WTC11 (cell line): ENCODE results near the gene HSP90AB1. TPM values are rescaled to one million over a fixed set of nuclear protein-coding genes. Genes with fewer than 3 reads are reported as not detected.

ENCODE experiments used
- ATAC-seq: fragments of 200-7000 bp; cut with Tn5 transposase; 2 replicates; pipeline ENCODE4 v1.10.0; 2021; ENCODE audit warnings: mild to moderate bottlenecking, moderate library complexity
- CTCF ChIA-PET: fragments of 300-600 bp; sonication (Branson Sonifier 250); formaldehyde crosslinking; loops from one replicate; lab custom pipeline; 2021; ENCODE audit warnings: antibody characterized with exemption; lab: Charles Lee
- POLR2A ChIA-PET: fragments of 350-600 bp; sonication (Branson Sonifier 250); formaldehyde crosslinking; loops from one replicate; lab custom pipeline; 2021; ENCODE audit warnings: antibody characterized with exemption; lab: Charles Lee
- DNase-seq: peaks from one replicate; pipeline ENCODE4 v3.0.0; 2021; ENCODE audit warnings: low spot score
- H3K27ac Mint-ChIP-seq: 2 replicates; pipeline ENCODE4 v1.8.0; 2021; ENCODE audit warnings: mixed read lengths
- H3K27me3 Mint-ChIP-seq: 2 replicates; pipeline ENCODE4 v1.8.0; 2021; ENCODE audit warnings: low read depth, mild to moderate bottlenecking, moderate library complexity, mixed read lengths
- H3K36me3 Mint-ChIP-seq: 2 replicates; pipeline ENCODE4 v1.8.0; 2021; ENCODE audit warnings: mixed read lengths
- H3K4me1 Mint-ChIP-seq: 2 replicates; pipeline ENCODE4 v1.8.0; 2022; ENCODE audit warnings: mixed read lengths
- H3K4me3 Mint-ChIP-seq: 2 replicates; pipeline ENCODE4 v1.8.0; 2021; ENCODE audit warnings: mild to moderate bottlenecking, moderate library complexity, mixed read lengths
- H3K9me3 Mint-ChIP-seq: 2 replicates; pipeline ENCODE4 v1.8.0; 2021; ENCODE audit warnings: mixed read lengths
- ATF2 ChIP-seq: sonication (generic); formaldehyde crosslinking; IDR thresholded peaks from 2 replicates; pipeline ENCODE4 v1.8.1; 2022; ENCODE audit warnings: low read depth, missing genetic modification reagents, borderline replicate concordance
- E2F1 ChIP-seq: sonication (generic); formaldehyde crosslinking; IDR thresholded peaks from 2 replicates; pipeline ENCODE4 v1.8.0; 2022; ENCODE audit warnings: mild to moderate bottlenecking, missing genetic modification reagents
- FOXP1 ChIP-seq: sonication (generic); formaldehyde crosslinking; IDR thresholded peaks from 2 replicates; pipeline ENCODE4 v1.8.0; 2022; ENCODE audit warnings: missing genetic modification reagents, mild to moderate bottlenecking, moderate library complexity, borderline replicate concordance
- HMGA2 ChIP-seq: fragments of 250-450 bp; sonication (Bioruptor Pico); IDR thresholded peaks from 2 replicates; pipeline ENCODE4 v1.4.0; 2021; ENCODE audit warnings: mild to moderate bottlenecking, moderate library complexity
- IRF2 ChIP-seq: sonication (generic); formaldehyde crosslinking; IDR thresholded peaks from 2 replicates; pipeline ENCODE4 v1.8.0; 2022; ENCODE audit warnings: low read depth, missing genetic modification reagents, borderline replicate concordance
- JUN ChIP-seq: sonication (generic); formaldehyde crosslinking; IDR thresholded peaks from 2 replicates; pipeline ENCODE4 v1.8.0; 2023; ENCODE audit warnings: mild to moderate bottlenecking, missing genetic modification reagents
- NFYB ChIP-seq: sonication (generic); formaldehyde crosslinking; conservative IDR thresholded peaks from 2 replicates; pipeline ENCODE4 v1.8.0; 2022; ENCODE audit warnings: low read depth, missing genetic modification reagents
- SMAD3 ChIP-seq: sonication (generic); formaldehyde crosslinking; IDR thresholded peaks from 2 replicates; pipeline ENCODE4 v1.8.0; 2022; ENCODE audit warnings: missing genetic modification reagents, mild to moderate bottlenecking, borderline replicate concordance
- STAT6 ChIP-seq: sonication (generic); formaldehyde crosslinking; conservative IDR thresholded peaks from 2 replicates; pipeline ENCODE4 v1.8.1; 2023; ENCODE audit warnings: mild to moderate bottlenecking, low read depth, missing genetic modification reagents, moderate library complexity
- ZBTB21 ChIP-seq: sonication (generic); formaldehyde crosslinking; IDR thresholded peaks from 2 replicates; pipeline ENCODE4 v1.8.1; 2023; ENCODE audit warnings: mild to moderate bottlenecking, missing genetic modification reagents, borderline replicate concordance
- ZMAT4 ChIP-seq: fragments of 250-450 bp; sonication (Bioruptor Pico); IDR thresholded peaks from 2 replicates; pipeline ENCODE4 v1.9.0; 2021; ENCODE audit warnings: mild to moderate bottlenecking
- ZNF138 ChIP-seq: sonication (generic); formaldehyde crosslinking; conservative IDR thresholded peaks from 2 replicates; pipeline ENCODE4 v1.8.1; 2022; ENCODE audit warnings: mild to moderate bottlenecking, moderate library complexity, missing genetic modification reagents
- ZNF232 ChIP-seq: sonication (generic); formaldehyde crosslinking; IDR thresholded peaks from 2 replicates; pipeline ENCODE4 v1.8.0; 2022; ENCODE audit warnings: mild to moderate bottlenecking, missing genetic modification reagents
- ZNF416 ChIP-seq: fragments of 250-450 bp; sonication (Bioruptor Pico); IDR thresholded peaks from 2 replicates; pipeline ENCODE4 v1.9.0; 2021; ENCODE audit warnings: mild to moderate bottlenecking, inconsistent platforms
- total RNA-seq: library from RNA; stranded (reverse); gene quantifications from 3 replicates; pipeline ENCODE4 v1.2.3, GENCODE V29; 2021

The HSP90AB1 gene
- total RNA-seq, 1 experiment from 2014 or later, result 2,171 TPM

- CTCF ChIA-PET, result interaction anchor here (1.3 to 3.7 kb wide), 4 partner anchors 11 to 32 kb away, joined by 4 to 20 read pairs (median 10); partner anchors contain the start of gene SLC29A1
Measured at GRCh38 chr6:44203955-44204354, 42.9 kb upstream of the HSP90AB1 start.

GRCh38 chr6:44207966-44208365 lies 38.9 kb upstream of the HSP90AB1 start:
- ATAC-seq (no peak), DNase-seq (no peak)
- H3K4me3 Mint-ChIP-seq, result no peak overlapping the region
- H3K27ac Mint-ChIP-seq, result peak overlapping the region; percentile 61
- peaks cover 40% of the 10 kb centered on the region for H3K4me1 Mint-ChIP-seq
- no peaks in the 10 kb centered on the region for H3K9me3 Mint-ChIP-seq
- peaks cover 5% of the 10 kb centered on the region; the same call in 1 of the 2 replicates for H3K27me3 Mint-ChIP-seq
- no peak for TF ChIP-seq IRF2 (CRISPR knock-in tag)
- no peak for TF ChIP-seq STAT6 (CRISPR knock-in tag)
- TF ChIP-seq ZMAT4 (CRISPR knock-in tag), result no peak
- TF ChIP-seq NFYB, result no peak
- TF ChIP-seq ZNF416, result no peak
- TF ChIP-seq HMGA2, result no peak
- no peak for TF ChIP-seq ZBTB21
- no peak for TF ChIP-seq JUN (CRISPR knock-in tag)
- TF ChIP-seq FOXP1, result no peak
- ChIA-PET CTCF (interaction anchor here (0.6 to 2.1 kb wide), 6 partner anchors 9 to 712 kb away, joined by 3 to 8 read pairs (median 4); partner anchors contain the start of genes MYMX and SLC29A1), POLR2A (interaction anchor here (0.7 to 1.6 kb wide), 2 partner anchors 11 to 48 kb away, joined by 4 read pairs; no protein-coding TSS in a partner anchor)
- no peaks in the 10 kb centered on the region for H3K36me3 Mint-ChIP-seq

More at GRCh38 chr6:44203955-44204354, 42.9 kb upstream of the HSP90AB1 start:
- H3K4me1 Mint-ChIP-seq, result peaks cover 66% of the 10 kb centered on the region
- POLR2A ChIA-PET, result interaction anchor here (0.9 to 1.9 kb wide), 3 partner anchors 13 to 20 kb away, joined by 4 to 9 read pairs (median 4); partner anchors contain the start of genes MYMX and SLC29A1
- H3K9me3 Mint-ChIP-seq, result no peaks in the 10 kb centered on the region
- no peak for ATAC-seq
- no peak overlapping the region for H3K4me3 Mint-ChIP-seq
- DNase-seq, result no peak
- no peak for TF ChIP-seq NFYB
- peak overlapping the region; percentile 65; the same call in 1 of the 2 replicates for H3K27ac Mint-ChIP-seq
- H3K27me3 Mint-ChIP-seq, result peaks cover 5% of the 10 kb centered on the region; the same call in 1 of the 2 replicates
- no peaks in the 10 kb centered on the region for H3K36me3 Mint-ChIP-seq

GRCh38 chr6:44211284-44211683 lies 35.6 kb upstream of the HSP90AB1 start:
- CTCF ChIA-PET, result interaction anchor here (0.6 kb wide), 1 partner anchor 827 kb away, joined by 4 read pairs; no protein-coding TSS in a partner anchor
- Mint-ChIP-seq H3K36me3 (no peaks in the 10 kb centered on the region), H3K27me3 (peaks cover 5% of the 10 kb centered on the region; the same call in 1 of the 2 replicates), H3K4me1 (peaks cover 22% of the 10 kb centered on the region), H3K27ac (no peak overlapping the region), H3K9me3 (no peaks in the 10 kb centered on the region), H3K4me3 (no peak overlapping the region)
- TF ChIP-seq ZNF232 (CRISPR knock-in tag) (no peak), ZNF138 (no peak), SMAD3 (no peak), ATF2 (no peak), E2F1 (CRISPR knock-in tag) (no peak), HMGA2 (no peak)
- POLR2A ChIA-PET, result no interaction called here
- no peak for ATAC-seq
- DNase-seq, result no peak
